ELR (cell line): ENCODE results near the gene SNX12.
"Not testable (repeated sequence)": the region's sequence is repeated elsewhere in the genome, so short reads cannot be mapped to it uniquely, and the experiment has no call there.

Source experiments
- DNase-seq: peaks from one replicate; pipeline ENCODE4 v3.0.0-alpha.2; 2015; ENCODE audit warnings: low read depth

The SNX12 gene

DNA sequence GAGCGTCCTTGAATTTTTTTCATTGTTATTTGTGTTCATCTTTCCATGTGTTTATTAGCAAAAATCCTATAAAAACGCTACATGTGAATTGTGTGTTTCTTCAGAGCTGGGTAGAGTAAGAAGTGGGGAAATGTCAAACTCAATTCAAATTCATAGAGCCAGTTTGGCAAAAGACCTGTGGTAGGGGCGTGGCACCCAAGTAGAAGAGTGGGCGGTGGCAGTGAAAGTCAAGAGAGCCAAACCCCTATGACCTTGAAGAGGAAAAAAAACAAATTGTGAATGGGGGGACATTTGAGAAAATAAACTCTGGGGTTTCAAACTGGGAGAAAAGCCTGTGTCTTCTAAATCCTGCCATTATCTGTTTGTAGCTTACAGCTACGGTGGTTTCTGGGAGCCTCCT, 23.1 kb upstream of the SNX12 start:
- no peak for DNase-seq

DNA sequence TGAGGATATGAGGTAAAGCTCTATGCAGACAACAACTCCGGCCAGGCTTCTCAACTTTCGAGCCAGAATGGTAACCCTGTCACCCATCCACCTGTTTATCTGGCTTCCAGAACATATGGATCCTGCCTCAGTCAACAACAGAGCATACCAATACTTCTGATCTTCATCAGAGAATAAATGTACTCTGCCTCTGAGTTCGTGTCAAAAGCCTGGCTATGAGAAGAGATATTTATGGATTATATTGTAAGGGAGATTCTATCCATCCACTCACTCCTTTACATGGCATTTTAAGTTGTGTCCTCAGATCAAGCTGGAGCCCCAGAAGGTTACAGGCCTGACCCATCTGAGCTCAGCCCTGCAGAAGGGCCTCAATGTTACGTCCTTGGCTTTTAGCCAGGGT, 17.8 kb upstream of the SNX12 start:
- DNase-seq, result no peak

DNA sequence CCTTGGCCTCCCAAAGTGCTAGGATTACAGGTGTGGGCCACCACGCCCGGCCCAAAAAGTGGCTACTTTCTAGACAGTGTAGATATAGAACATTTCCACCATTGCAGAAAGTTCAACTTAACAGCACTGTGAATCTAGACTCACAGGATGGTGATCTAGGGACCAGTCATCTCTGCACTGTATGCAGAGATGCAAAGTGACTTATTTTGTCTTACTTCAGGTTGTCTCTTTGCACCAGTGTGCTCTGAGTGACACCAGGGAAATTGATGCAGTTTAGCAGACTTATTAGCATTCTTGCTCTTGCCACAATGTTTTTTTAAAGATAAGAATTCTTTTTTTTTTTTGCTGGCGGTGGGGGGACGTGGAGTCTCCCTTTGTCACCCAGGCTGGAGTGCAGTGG, 14.7 kb upstream of the SNX12 start:
- DNase-seq, result no peak

DNA sequence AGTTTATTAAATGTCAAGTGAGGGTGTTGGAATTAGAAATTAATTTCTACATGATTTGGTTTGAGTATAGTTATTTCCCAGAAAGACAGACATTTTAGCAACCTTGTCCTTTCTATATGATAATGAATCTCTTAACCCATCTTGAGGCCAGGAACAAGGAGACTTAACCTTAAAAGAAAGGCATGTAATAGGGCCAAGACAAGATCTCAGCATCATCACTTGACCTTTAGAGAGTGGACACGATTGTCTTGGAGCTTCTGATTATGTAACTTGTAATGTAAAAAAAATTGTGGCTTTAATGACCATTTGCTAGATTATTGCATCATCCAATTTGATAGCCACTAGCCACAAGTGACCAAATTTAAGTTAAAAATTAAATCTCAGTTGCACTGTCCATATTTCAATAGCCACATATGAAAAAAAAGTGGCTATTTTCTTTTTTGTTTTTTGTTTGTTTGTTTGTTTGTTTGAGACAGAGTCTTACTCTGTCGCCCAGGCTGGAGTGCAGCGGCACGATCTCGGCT, 14.1 kb upstream of the SNX12 start:
- DNase-seq, result no peak

DNA sequence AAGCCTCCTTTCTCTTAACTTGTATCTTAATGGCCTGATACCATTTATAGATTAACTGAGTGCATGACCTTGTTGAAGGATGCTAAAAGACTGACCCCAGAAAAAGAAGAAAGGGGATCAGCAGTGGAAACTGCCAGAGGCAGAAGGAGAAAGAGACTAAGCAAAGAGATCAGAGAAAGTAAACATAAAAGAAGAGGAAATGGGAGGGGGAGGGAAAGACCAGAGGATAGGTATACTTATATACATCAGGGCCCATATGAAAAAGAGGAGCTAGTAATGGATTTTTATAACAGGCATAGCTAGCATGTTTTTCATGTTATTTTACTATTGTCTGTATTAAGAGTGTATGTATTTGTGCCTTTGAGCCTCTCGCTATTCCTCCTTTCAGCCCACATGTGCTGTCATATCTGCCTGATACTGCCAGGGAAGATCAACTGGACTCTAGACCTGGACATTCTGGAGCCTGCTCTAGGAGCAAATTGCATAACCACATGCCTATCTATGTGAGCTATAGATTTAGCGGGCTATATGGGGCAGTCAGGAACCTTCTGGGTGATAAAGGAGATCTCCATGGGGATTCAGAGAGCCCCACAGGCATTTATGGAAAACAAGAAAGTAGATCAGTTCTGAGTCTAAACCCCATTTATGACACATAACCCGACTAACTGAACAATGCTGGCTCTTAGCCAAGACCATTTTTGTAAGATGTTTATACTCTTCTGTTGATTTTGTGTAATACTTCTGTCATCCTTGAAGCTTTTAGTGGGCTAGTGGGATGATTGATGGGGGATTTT, 13.4 kb upstream of the SNX12 start:
- peak; percentile 57 for DNase-seq

DNA sequence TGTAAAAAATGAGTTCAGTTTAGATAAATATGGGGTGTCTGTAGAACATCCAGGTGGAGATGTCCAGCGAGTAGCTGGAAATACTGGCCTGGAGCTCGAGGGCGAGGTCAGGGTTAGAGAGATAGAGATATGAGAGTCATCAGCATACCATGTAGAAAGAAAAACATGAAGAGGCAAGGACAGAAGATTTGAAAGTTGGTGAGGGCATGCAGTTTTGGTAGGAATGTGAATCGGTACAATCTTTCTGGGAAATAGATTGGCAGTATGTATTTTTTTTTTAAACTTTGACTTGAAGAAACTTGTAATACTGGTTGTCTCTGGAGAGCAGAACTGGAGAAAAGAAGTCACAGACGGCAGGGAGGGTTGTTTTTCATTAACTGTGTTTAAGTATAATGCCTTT, 2.4 kb upstream of the SNX12 start:
- no peak for DNase-seq

DNA sequence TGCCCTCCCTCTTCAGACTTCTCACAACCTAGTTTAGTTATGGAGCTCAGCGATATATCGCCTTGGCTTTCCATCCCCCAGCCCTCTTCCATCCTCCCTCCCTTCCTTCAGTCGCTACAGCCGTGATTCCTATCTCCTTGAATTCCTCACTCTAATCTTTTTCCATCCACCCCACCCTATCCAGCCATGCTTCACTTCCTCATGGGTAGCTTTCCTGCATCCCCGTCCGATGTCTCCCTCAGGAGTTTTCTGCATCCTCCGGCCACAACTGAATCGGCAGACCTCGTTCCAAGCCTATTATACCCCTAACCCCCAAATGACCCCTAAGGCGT, 456 bp downstream of the SNX12 start:
- DNase-seq, result no peak

DNA sequence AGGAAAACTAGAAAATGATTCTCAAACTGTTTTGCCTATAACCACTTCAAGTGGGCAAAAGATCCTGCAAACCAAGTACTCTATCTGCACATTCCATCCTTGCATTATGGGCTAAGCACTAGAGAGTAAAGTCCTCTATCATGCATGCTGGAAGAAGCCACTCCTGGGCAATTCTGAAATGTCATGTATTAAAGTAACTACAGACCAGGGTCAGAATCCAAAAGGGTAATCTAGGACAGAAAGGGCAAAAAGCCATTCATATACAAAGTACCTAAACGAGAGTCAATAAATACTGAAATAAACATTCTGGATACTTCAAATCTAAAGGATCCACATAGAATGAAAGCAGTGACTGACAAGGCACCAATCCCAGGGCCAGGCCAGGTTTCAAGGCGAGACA, 1.0 kb downstream of the SNX12 start:
- DNase-seq, result no peak

DNA sequence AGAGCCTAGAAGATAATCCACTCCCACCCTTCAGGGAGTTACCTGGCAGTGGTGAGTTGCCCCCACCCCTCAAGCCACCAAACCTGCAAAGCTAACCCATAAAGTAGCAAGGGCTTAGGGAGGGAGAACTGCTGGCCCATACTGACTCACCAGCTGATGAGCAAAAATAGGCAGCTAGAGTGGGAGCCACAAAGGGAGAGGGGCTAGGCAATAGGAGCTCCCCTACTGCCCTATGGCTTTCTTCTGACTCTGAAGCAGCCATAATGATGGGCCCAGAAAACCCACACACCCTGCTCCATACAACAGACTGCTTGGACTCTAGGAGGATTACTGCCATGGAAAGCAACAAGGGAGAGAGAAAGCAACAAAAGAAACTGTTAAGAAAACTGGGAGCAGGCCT, 8.0 kb downstream of the SNX12 start:
- DNase-seq, result no peak

DNA sequence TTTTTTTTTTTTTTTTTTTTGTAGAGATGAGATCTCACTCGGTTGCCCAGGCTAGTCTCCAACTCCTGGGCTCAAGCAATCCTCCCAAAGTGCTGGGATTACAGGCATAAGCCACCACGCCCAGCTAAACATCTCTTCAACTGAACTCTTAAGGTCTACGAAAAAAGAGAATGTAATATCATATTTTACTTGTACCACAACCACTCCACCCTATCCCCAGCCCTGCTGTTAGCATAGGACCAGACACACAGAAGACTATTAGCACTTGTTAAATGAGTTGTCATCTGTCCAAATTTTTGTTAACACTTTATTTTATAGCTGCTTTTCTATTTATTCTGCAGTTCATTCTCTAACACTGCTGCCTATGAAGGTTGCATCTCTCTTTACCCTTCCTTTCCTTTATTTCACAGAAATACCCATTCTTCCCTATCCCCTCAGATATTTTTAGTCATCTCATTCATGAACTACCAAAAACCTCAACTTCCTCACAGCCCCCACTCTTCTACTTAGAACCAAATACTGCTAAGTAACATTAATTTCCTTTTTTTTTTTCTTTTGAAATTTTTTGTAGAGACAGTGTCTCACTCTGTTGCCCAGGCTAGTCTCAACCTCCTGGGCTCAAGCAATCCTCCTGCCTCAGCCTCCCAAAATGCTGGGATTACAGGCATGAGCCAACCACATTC, 10.1 kb downstream of the SNX12 start:
- no peak for DNase-seq

DNA sequence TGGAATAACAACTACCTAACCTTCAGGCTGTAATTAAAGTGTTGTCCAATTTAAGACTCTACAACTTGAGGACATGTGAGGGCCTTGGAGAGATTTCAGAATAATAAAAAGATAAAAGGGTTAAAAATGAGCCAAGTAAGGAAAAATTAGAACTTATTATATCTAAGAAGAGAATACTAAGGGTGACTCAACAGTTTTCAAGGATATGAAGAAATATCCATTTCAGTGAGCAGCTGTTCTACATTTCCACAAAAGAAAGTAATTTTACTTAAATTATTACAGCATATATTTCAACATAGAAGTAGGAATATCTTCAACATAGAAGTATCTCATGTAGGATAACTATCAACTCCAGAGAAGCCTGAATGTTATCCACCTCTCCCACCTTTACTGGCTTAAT, 11.3 kb downstream of the SNX12 start:
- peak; percentile 5 for DNase-seq

DNA sequence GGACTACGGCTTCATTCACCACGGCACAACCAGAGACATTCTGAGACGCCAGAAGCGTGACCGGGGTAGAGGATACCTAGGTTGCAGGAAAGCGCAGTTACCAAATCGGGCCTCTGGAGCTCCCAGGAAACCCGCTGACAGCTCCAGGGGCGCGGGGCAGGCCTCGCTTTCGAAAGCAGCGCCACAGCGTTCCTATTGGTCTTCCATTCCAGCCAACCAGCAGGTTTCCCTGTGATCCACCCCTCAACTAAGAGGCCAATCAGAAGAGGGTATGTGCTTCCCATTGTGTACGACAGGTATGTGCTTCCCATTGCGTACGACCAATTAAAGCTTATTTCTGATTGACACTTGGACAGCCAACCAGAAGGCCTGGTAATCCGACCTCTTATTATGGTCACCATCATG, 14.9 kb downstream of the SNX12 start:
- DNase-seq, result no peak

DNA sequence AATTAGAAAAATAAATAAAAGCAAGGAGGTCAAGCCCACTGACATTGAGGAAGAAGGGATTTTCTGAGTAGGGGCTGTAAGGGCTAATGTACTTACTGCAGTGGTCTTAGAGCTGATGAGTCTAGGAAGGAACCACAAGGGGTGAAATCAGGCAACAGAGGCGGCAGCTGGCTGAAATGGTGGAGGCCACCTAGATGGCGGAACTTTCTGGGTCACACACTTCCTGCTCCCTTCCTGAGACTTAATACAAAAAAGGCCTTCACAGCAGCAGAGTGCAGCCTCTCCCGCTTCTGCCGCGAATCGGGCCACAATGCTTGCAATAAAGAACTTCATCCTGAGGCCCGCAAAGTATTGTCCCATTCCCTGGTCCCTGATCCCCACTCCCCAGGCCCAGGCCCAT, 15.4 kb downstream of the SNX12 start:
- DNase-seq, result no peak

DNA sequence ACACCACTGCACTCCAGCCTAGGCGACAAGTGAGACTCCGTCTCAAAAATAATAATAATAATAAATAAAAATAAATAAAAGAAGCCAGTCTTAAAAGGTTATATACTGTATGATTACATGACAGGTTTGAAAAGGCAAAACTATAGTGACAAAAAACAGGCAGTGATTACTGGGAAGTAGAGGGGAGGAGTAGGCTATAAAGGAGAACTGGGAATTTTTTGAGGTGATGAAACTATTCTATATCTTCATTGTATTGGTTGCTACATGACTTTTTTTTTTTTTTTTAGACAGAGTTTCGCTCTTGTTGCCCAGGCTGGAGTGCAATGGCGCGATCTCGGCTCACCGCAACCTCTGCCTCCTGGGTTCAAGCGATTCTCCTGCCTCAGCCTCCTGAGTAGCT, 20.2 kb downstream of the SNX12 start:
- not testable (repeated sequence) for DNase-seq

DNA sequence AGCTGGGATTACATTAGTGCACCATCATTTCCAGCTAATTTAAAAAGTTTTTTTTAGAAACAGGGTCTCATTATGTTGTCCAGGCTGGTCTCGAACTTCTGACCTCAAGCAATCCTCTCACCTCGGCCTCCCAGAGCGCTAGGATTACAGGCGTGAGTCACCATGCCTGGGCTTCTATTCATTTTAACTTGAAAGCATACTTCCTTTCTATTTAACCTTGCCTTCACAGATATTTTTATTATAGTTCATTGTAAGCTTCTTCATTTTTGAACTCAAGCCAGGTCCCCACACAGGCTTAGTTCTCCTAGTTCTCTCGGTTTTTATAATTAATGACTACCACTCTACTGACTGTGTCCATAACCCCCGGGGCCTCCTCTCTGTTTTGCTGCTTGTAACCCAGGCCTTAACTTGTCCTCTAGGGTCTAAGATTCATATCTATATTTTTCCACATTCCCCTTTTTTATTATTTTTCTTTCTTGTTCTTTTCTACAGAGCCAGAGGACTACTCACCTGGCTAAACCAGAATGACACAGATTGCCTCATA, 50.7 kb downstream of the SNX12 start:
- no peak for DNase-seq
